SU-DHL-6 (cell line): Measurements from ENCODE around the gene PRKAG1.

Experiments used
- H2AFZ ChIP-seq: fragments of 200-600 bp; sonication (generic); 2 replicates; pipeline ENCODE4 v1.6.1; 2014; ENCODE audit warnings: low read depth, mild to moderate bottlenecking, moderate library complexity, mixed read lengths, antibody characterized with exemption, low read length; ENCODE audit not compliant: severe bottlenecking
- H3F3A ChIP-seq: fragments of 200-600 bp; shearing (Covaris generic); 2 replicates; pipeline ENCODE4 v1.6.0; 2016; ENCODE audit warnings: antibody characterized with exemption, mild to moderate bottlenecking; ENCODE audit not compliant: insufficient read depth
- H3K27ac ChIP-seq: fragments of 200-600 bp; sonication (generic); 2 replicates; pipeline ENCODE4 v1.5.1; 2016; ENCODE audit warnings: low read depth, mild to moderate bottlenecking, low read length, moderate library complexity, mixed read lengths
- H3K27me3 ChIP-seq: fragments of 200-600 bp; sonication (generic), shearing (Covaris generic); 2 replicates; pipeline ENCODE4 v1.6.0; 2014; ENCODE audit warnings: mild to moderate bottlenecking, low read length
- H3K36me3 ChIP-seq: fragments of 200-600 bp; sonication (generic); 2 replicates; pipeline ENCODE4 v1.6.1; 2014; ENCODE audit warnings: mild to moderate bottlenecking, low read length, mixed read lengths
- H3K4me2 ChIP-seq: fragments of 300-600, 200-600 bp; shearing (Covaris generic), sonication (generic); 2 replicates; pipeline ENCODE4 v1.6.0; 2014; ENCODE audit warnings: low read length, low read depth, mild to moderate bottlenecking; ENCODE audit not compliant: poor library complexity, severe bottlenecking
- H3K4me3 ChIP-seq: fragments of 200-600 bp; sonication (generic); 2 replicates; pipeline ENCODE4 v1.5.1; 2014; ENCODE audit warnings: antibody characterized with exemption, low read length, mild to moderate bottlenecking, mixed read lengths; ENCODE audit not compliant: insufficient read depth, poor library complexity, severe bottlenecking
- H3K79me2 ChIP-seq: fragments of 200-600 bp; sonication (generic); 2 replicates; pipeline ENCODE4 v1.6.1; 2014; ENCODE audit warnings: mild to moderate bottlenecking, low read length, moderate library complexity; ENCODE audit not compliant: insufficient read depth
- H3K9ac ChIP-seq: fragments of 200-600 bp; sonication (generic); 2 replicates; pipeline ENCODE4 v1.7.0; 2014; ENCODE audit warnings: mild to moderate bottlenecking, low read length
- H3K9me2 ChIP-seq: fragments of 200-600 bp; sonication (generic); replicated peaks from 2 replicates; pipeline ENCODE4 v1.6.1; 2014; ENCODE audit warnings: low read length; ENCODE audit not compliant: insufficient read depth
- H3K9me3 ChIP-seq: fragments of 200-600 bp; sonication (generic); 2 replicates; pipeline ENCODE4 v1.6.1; 2014; ENCODE audit warnings: low read length, mixed read lengths; ENCODE audit not compliant: insufficient read depth
- H4K20me1 ChIP-seq: fragments of 200-600 bp; sonication (generic); 2 replicates; pipeline ENCODE4 v1.6.1; 2014; ENCODE audit warnings: low read depth, mild to moderate bottlenecking, antibody characterized with exemption, low read length, moderate library complexity, mixed read lengths
- CTCF ChIP-seq: fragments of 200-600 bp; sonication (generic); IDR thresholded peaks from one replicate; pipeline ENCODE4 v1.5.1; 2017; ENCODE audit warnings: antibody characterized with exemption, mild to moderate bottlenecking, low read length, moderate library complexity; ENCODE audit not compliant: insufficient read depth, poor library complexity, severe bottlenecking
- EZH2phosphoT487 ChIP-seq: fragments of 200-600 bp; sonication (generic), shearing (Covaris generic); conservative IDR thresholded peaks from 2 replicates; pipeline ENCODE4 v1.6.1; 2018; ENCODE audit warnings: mild to moderate bottlenecking, antibody characterized with exemption, low read length, moderate library complexity, mixed read lengths

Gene PRKAG1

DNA sequence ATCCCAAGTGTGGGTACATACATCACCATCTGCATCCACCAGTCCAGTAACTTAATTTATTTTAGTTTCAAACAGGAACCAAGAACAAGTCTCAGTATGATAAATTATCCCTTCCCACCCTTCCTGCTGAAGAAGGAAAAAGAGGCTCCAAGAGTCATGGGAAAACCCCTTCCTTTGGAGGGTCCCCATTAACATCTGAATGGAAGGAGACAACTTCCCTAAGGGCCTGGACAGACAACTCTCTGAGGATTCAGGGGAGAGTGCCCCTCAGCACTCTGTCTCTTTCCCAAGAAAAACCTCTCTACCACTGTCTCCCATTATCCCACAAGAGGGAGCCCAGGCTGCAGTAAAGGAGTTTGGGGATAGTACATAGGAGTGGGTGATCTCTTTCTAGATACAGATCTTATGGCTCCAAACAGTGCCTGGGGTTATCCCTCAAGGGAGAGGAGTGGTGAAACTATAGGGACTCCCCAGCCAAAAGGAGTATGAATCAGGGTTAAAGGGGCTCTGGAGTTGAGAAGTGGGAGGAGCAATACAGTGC lies 53.2 kb downstream of the PRKAG1 start:
- Histone ChIP-seq H3K9ac (no peak overlapping the region), H3K27ac (no peak overlapping the region), H3K9me2 (no peaks in the 10 kb centered on the region), H3K27me3 (no peaks in the 10 kb centered on the region), H3K9me3 (no peaks in the 10 kb centered on the region), H3K4me3 (no peak overlapping the region), H3K4me2 (no peak overlapping the region), H2AFZ (no peak overlapping the region), H4K20me1 (no peaks in the 10 kb centered on the region), H3F3A (no peaks in the 10 kb centered on the region), H3K79me2 (no peaks in the 10 kb centered on the region), H3K36me3 (no peaks in the 10 kb centered on the region)
- TF ChIP-seq EZH2phosphoT487 (no peak), CTCF (no peak)

DNA sequence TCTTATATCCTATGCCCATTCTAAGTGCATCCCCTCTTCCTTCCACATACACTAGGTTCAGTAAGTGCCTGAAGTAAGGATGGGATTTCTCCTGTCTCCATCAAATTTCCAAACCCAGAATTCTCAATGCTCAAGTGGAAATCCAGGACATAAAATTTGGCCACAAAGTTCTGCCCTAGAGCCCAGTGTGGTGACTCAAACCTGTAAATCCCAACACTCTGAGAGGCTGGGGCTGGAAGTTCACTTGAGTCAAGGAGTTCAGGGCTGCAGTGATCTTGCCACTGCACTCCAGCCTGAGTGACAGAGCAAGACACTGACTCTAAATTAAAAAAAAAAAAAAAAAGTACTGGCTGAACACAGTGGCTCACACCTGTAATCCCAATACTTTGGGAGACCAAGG lies 56.8 kb downstream of the PRKAG1 start:
- TF ChIP-seq EZH2phosphoT487: no peak
- no peak for TF ChIP-seq CTCF
- Histone ChIP-seq H3F3A (peaks cover 4% of the 10 kb centered on the region), H3K9me3 (no peaks in the 10 kb centered on the region), H4K20me1 (no peaks in the 10 kb centered on the region), H3K27me3 (no peaks in the 10 kb centered on the region), H3K4me3 (no peak overlapping the region), H2AFZ (no peak overlapping the region), H3K79me2 (peaks cover 4% of the 10 kb centered on the region), H3K36me3 (no peaks in the 10 kb centered on the region), H3K27ac (no peak overlapping the region), H3K9ac (no peak overlapping the region), H3K4me2 (no peak overlapping the region), H3K9me2 (no peaks in the 10 kb centered on the region)

GRCh38 chr12:48961331-48961730 lies 57.2 kb downstream of the PRKAG1 start:
- Histone ChIP-seq H3K4me3 (no peak overlapping the region), H3K9ac (no peak overlapping the region), H3K79me2 (peaks cover 9% of the 10 kb centered on the region), H3F3A (peaks cover 4% of the 10 kb centered on the region), H3K4me2 (no peak overlapping the region), H3K9me3 (no peaks in the 10 kb centered on the region), H3K27ac (no peak overlapping the region), H3K27me3 (no peaks in the 10 kb centered on the region), H3K9me2 (no peaks in the 10 kb centered on the region), H4K20me1 (no peaks in the 10 kb centered on the region), H2AFZ (no peak overlapping the region), H3K36me3 (no peaks in the 10 kb centered on the region)
- no peak for TF ChIP-seq EZH2phosphoT487
- no peak for TF ChIP-seq CTCF
